Fibroblast of mammary gland (primary cell): Measurements from ENCODE around the gene CPN2.

Experiments used
- DNase-seq: peaks from one replicate; pipeline ENCODE4 v3.0.0-alpha.2; 2010; ENCODE audit warnings: low read depth
- H3K4me3 ChIP-seq: 2 replicates; pipeline ENCODE4 v1.5.1; 2011; ENCODE audit warnings: low read depth, mild to moderate bottlenecking, low read length, moderate library complexity; ENCODE audit not compliant: control insufficient read depth
- TF ChIP-seq, protein P1 (sequence below): conservative IDR thresholded peaks from 2 replicates; pipeline ENCODE4 v1.5.1; 2011; ENCODE audit warnings: low read depth, low read length, inconsistent platforms; ENCODE audit not compliant: control insufficient read depth, insufficient read depth

Gene CPN2

DNA sequence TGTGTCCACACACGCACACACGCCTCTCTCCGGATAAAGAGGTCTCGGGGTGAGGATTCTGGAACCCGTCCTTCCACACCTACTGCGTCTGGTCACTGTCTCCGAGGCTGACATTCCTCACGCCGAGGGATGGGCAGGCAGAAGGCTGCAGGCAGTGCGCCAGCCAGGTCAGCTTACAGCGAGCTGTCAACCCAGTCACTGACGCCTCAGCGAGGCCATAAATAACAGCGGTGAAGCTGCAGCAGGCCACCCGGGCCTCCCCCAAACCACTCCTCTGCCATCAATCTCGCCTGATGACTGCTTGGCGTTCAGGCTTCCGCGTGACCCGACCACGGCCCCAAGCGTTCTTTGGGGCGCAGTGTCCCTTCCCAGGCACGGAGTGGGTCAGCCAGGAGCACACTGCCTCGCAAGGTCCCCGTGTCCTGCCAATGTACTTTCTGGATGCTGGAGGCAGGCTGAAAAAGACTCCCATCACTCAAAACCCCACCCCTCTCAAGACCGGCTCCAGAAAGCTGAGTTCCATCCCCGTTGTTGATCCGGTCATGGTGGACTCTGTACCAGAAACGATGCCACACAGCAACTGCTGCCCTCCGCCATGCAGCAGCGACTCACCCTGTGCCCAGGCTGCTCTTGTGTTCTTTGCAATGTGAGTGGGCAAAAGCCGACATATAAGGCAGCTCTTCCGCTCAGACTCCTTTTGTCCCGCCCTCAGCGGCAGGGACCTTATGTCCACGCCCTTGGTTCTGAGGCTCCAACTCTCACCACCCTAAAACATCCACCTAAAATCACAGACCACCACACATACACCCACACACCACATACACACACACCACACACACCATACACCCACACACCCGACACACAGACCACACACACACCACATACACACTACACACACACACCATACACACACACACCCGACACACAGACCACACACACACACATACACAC, 27.1 kb downstream of the CPN2 start:
- TF ChIP-seq, protein P1, sequence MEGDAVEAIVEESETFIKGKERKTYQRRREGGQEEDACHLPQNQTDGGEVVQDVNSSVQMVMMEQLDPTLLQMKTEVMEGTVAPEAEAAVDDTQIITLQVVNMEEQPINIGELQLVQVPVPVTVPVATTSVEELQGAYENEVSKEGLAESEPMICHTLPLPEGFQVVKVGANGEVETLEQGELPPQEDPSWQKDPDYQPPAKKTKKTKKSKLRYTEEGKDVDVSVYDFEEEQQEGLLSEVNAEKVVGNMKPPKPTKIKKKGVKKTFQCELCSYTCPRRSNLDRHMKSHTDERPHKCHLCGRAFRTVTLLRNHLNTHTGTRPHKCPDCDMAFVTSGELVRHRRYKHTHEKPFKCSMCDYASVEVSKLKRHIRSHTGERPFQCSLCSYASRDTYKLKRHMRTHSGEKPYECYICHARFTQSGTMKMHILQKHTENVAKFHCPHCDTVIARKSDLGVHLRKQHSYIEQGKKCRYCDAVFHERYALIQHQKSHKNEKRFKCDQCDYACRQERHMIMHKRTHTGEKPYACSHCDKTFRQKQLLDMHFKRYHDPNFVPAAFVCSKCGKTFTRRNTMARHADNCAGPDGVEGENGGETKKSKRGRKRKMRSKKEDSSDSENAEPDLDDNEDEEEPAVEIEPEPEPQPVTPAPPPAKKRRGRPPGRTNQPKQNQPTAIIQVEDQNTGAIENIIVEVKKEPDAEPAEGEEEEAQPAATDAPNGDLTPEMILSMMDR: no peak
- H3K4me3 ChIP-seq: peak overlapping the region; percentile 18
- peak; percentile 71 for DNase-seq

DNA sequence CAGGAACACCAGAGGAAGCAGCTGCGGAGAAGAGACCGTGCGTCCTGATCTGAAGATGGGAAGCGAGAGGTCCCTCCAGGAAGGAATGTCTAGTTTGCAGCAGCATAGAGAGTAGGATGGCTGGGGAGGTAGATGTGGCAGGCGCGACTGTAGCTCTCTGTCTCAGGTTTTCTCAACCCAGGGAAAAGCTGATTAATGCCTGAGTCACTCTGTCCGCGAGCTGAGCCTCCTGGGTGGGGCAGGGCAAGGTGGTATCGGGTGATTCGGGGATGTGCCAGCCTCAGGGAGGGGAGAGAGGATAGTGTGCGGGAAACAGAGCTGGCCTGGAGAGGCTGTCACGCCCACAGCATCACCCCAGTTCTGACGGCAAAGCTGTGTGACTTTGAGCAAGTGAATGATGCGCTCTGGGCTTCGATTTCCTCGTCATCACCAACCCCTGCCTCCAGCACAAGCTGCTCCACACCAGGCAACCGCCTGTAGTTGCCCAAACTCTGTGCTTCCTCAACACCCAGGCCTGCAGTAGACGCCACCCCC, 28.4 kb downstream of the CPN2 start:
- DNase-seq: peak; percentile 87
- H3K4me3 ChIP-seq: no peak overlapping the region
- TF ChIP-seq, protein P1: no peak

DNA sequence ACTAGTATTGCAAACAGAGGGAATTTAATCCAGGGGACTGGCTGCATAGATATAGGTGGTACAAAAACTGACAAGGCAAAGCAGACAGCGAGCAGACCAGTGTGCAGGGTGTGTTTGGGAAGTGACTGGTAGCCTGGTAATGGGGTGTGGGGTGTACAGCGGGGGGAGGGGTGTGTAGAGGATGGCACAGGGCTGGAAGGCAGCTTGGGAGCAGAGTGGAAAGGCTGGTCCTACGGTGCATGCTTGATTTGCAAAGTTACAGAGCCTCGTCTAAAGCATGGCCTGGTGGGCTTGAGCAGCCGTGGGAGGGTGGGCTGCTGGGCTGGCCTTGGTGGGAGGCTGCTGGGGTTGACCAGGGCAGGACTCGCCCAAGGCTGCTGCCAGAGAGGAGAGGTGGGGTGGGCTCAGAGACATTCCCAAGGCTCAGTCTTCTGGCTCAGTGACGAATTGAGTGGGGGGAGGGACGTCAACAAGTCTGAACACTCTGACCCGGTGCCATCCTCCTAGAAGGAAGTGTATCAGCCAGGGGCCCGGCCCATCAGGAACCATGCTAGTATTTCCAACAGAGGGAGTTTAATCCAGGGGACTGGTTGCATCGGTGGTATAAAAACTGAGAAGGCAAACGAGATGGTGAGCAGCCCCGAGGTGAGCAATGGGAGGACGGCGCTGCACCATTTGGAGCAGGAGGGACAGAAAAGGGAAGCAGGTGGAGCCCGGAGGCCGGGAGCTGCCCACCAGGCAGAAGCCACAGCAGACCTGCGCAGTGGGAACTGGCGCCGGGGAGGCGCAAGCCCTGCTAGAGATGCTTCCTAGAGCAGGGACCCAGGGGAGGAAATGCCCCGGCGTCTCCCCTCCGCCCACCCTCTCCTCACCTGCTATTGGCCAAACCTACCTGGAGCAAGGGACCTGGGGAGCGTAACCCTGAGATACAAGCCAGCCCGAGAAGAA, 29.2 kb downstream of the CPN2 start:
- no peak overlapping the region for H3K4me3 ChIP-seq
- no peak for DNase-seq
- TF ChIP-seq, protein P1: no peak

DNA sequence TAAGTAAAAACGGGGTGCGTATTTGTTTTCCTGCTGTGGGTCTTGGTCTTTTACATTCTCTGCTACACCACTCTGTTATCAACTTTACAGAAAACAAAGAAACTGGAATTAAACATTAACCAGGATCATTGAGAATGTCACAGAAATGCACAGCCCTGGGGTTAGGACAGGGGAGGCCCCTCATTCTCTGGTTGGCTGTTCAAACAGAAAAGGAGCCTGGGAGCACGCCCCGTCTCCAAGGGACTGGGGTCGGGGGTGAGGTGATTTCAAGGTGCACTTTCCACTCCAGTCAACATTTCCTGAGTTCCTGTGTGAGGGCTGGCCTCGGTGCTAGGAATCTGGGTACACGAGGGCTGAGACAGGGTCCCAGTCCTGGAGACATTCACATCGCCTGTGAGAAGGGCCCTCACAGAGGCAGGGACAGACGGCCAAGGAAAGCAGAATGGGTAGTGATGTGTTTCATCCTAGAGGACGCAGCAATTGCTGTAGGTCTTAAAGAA, 30.3 kb downstream of the CPN2 start:
- TF ChIP-seq, protein P1: no peak
- no peak overlapping the region for H3K4me3 ChIP-seq
- no peak for DNase-seq

DNA sequence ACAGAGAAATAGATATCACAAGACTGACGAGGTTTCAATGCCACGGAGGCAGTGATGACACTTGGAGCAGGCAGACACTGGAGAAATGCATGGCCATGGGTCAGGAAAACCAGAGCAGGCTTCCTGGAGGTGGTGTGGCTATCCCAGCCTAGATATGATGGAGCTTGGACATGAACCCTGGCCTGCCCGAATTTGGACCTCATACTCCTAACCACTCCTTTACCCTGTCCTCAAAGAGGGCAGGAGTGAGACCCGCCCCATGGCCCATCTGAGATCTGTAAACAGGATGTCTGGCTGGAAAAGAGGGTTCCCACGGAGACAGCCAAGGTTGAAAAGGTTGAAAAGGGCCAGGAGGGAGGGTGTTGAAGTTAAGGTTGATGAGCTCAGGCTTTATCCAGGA, 31.0 kb downstream of the CPN2 start:
- no peak overlapping the region for H3K4me3 ChIP-seq
- TF ChIP-seq, protein P1: no peak
- no peak for DNase-seq

DNA sequence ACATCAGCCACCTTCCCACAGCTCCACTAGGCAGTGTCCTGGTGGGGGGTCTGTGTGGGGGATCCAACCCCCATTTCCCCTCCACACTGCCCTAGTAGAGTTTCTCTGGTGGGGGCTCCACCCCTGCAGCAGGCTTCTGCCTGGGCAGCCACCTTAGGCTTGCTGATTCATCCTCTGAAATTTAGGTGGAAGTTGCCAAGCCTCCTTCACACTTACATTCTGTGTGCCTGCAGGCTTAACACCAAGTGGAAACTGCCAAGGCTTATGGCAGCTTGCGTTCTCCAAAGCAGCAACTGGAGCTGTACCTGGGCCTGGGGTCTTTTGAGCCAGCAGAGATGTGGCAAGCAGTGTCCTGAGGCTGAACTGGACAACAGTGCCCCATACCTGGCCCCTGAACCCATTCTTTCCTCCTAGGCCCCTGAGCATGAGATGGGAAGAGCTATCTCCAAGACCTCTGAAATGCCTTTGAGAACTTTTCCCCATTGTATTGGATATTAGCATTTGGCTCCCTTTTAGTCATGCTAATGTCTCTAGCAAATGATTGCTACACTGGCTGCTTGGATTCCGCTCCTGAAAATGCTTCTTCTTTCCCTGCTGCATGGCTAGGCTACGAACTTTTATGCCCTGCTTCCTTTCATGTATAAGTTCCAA, 32.5 kb downstream of the CPN2 start:
- no peak overlapping the region for H3K4me3 ChIP-seq
- TF ChIP-seq, protein P1: no peak
- no peak for DNase-seq
